ENCODE data around the gene IL4I1. TPM values are rescaled to one million over a fixed set of nuclear protein-coding genes. Genes with fewer than 3 reads are reported as not detected.

The IL4I1 gene
- total and polyA plus RNA-seq, 2 donors (not counting 1 experiment from before 2014, with no cell fraction given) = 0.48 to 3.1 TPM

DNA sequence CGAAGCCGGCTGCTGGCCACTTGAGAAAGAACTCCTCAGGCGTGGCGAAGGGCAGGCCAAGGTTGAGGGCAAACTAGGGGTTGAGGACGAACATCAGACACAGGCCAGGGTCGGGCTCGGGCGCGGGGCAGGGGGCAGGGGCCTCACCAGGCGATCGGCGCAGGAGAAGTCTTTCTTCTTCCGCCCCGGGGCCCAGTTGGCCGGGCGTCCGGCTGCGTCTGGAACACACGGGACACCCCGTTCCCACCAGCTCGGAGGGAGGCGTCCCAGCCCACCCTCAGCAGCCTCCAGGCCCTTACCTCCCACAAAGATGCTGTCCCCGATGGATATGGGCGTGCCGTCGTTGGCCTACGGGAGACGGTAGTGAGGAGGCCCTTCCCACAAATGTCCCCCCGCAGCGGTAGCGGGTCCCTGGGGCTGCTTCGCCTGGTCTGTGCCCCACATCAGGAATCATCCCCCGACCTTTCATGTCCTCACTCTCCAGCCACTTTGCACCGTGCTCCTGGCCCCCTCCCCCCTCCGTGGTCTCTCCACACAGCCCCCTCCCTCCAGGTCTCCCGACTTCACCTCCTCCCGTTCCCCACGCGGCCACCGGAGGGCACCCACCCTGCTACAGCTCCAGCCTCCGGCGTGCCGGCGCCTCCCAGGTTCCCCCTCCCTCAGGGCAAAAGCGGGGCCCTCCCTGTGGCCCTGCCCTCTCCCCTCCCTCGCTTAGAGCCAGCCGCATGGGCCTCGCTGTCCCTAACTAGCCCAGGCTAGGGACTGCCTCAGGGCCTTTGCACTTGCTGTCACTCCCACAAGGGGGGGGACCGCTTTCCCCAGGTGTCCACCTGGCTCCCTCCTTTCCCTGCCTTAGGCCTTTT lies 34.1 kb downstream of the IL4I1 start:
- H3K4me1 ChIP-seq (ENCODE audit: control insufficient read depth in 2 of 2, insufficient read depth in 2 of 2, low read length in 2 of 2) = peaks cover 9 to 21% of the 10 kb centered on the region in 2 donors
- H3K27me3 ChIP-seq (replicated peaks in 1 of 4; ENCODE audit: control extremely low read depth in 1 of 4, control insufficient read depth in 3 of 4, insufficient read depth in 4 of 4, low read length in 3 of 4) = no peaks in the 10 kb centered on the region
- no peak overlapping the region for H3K9ac ChIP-seq (ENCODE audit: low read length)
- H3K4me1 Mint-ChIP-seq = peaks cover 33% of the 10 kb centered on the region
- no peak overlapping the region for H2AFZ ChIP-seq (ENCODE audit: insufficient read depth, low read depth, low read length, poor library complexity, severe bottlenecking)
- POLR2A ChIA-PET = interaction anchor here (0.6 kb wide), 1 partner anchor 224 kb away, joined by 4 read pairs; no protein-coding TSS in a partner anchor
- TF ChIP-seq EZH2 (IDR thresholded peaks at IDR 0.05; ENCODE audit: borderline replicate concordance, insufficient read depth, low read depth, low read length, poor library complexity, severe bottlenecking) = no peak
- TF ChIP-seq CTCF (IDR thresholded peaks at IDR 0.05) = no peak
- peaks cover 76% of the 10 kb centered on the region for H4K20me1 ChIP-seq (ENCODE audit: control insufficient read depth, insufficient read depth, low read length, poor library complexity, severe bottlenecking)
- DNase-seq (peak; percentile 35), ATAC-seq (ENCODE audit: low read depth) (no peak)
- intact Hi-C loops (cut with micrococcal nuclease) = no loop called here
- H3K27me3 Mint-ChIP-seq = no peaks in the 10 kb centered on the region
- H3K36me3 ChIP-seq (replicated peaks in 1 of 2; ENCODE audit: control extremely low read depth in 1 of 2, control insufficient read depth in 1 of 2, extremely low read depth in 1 of 2, insufficient read depth in 2 of 2, low read length in 1 of 2) = peaks cover 0 to 62% of the 10 kb centered on the region in 2 experiments
- peaks cover 45% of the 10 kb centered on the region for H3K79me2 ChIP-seq (ENCODE audit: control insufficient read depth, insufficient read depth, low read length)
- no peak overlapping the region for H3K4me3 Mint-ChIP-seq
- peaks cover 0 to 3% (median 0%) of the 10 kb centered on the region in 3 donors for H3K9me3 ChIP-seq (ENCODE audit: control extremely low read depth in 1 of 3, control insufficient read depth in 2 of 3, insufficient read depth in 1 of 3, low read length in 2 of 3)
- H3K27ac Mint-ChIP-seq = no peak overlapping the region
- H3K4me3 ChIP-seq (ENCODE audit: control extremely low read depth in 1 of 5, extremely low read depth in 1 of 5, insufficient read depth in 1 of 5, low read depth in 2 of 5, low read length in 4 of 5) = no peak overlapping the region
- H3K27ac ChIP-seq (ENCODE audit: low read length in 2 of 2) = no peak overlapping the region
- WGBS (ENCODE audit: insufficient coverage) = 95% methylated on average over 46 of the region's 49 CpGs
- no peak overlapping the region for H3K4me2 ChIP-seq (replicated peaks; ENCODE audit: low read depth, low read length, poor library complexity, severe bottlenecking)
- no peaks in the 10 kb centered on the region for H3K9me3 Mint-ChIP-seq (ENCODE audit: insufficient read depth)
- CTCF ChIA-PET = interaction anchor here (0.9 kb wide), 1 partner anchor 11 kb away, joined by 3 read pairs; no protein-coding TSS in a partner anchor

Measured in B cell (primary cell).